Measurements from ENCODE around the gene LTO1. TPM values are rescaled to one million over a fixed set of nuclear protein-coding genes. Genes with fewer than 3 reads are reported as not detected.
A peak's percentile ranks its signal among the peaks of the same experiment; 100 is the strongest.
"Not testable (repeated sequence)": the region's sequence is repeated elsewhere in the genome, so short reads cannot be mapped to it uniquely, and the experiment has no call there.

The LTO1 gene
- total RNA-seq, 1 donor from 2014 or later = 13.4 TPM

GRCh38 chr11:69636512-69637197 lies 38.5 kb downstream of the LTO1 start:
- peak; percentile 85 for DNase-seq (ENCODE audit: low read depth)

GRCh38 chr11:69635804-69636511 lies 39.2 kb downstream of the LTO1 start:
- no peak for DNase-seq (ENCODE audit: low read depth)

- no peak for DNase-seq (ENCODE audit: low read depth)
Observed at GRCh38 chr11:69635195-69635594, 40.0 kb downstream of the LTO1 start.

GRCh38 chr11:69634590-69634989 lies 40.6 kb downstream of the LTO1 start:
- no peak for DNase-seq (ENCODE audit: low read depth)

- DNase-seq (ENCODE audit: low read depth) = no peak
Observed at GRCh38 chr11:69634069-69634468, 41.1 kb downstream of the LTO1 start.

GRCh38 chr11:69632900-69633299 lies 42.3 kb downstream of the LTO1 start:
- DNase-seq (ENCODE audit: low read depth) = no peak

GRCh38 chr11:69630424-69630823 lies 44.7 kb downstream of the LTO1 start:
- DNase-seq (ENCODE audit: low read depth) = no peak

- no peak for DNase-seq (ENCODE audit: low read depth)
Observed at GRCh38 chr11:69630017-69630416, 45.1 kb downstream of the LTO1 start.

- DNase-seq (ENCODE audit: low read depth) = no peak
Observed at GRCh38 chr11:69627551-69627950, 47.6 kb downstream of the LTO1 start.

GRCh38 chr11:69625476-69625875 lies 49.7 kb downstream of the LTO1 start:
- DNase-seq (ENCODE audit: low read depth) = no peak

- no peak for DNase-seq (ENCODE audit: low read depth)
Observed at GRCh38 chr11:69624293-69624692, 50.9 kb downstream of the LTO1 start.

GRCh38 chr11:69622097-69622681 lies 53.0 kb downstream of the LTO1 start:
- DNase-seq (ENCODE audit: low read depth) = not testable (repeated sequence)

- DNase-seq (ENCODE audit: low read depth) = peak; percentile 1
Observed at GRCh38 chr11:69620683-69621290, 54.4 kb downstream of the LTO1 start.

- no peak for DNase-seq (ENCODE audit: low read depth)
Observed at GRCh38 chr11:69618237-69618636, 56.9 kb downstream of the LTO1 start.

- no peak for DNase-seq (ENCODE audit: low read depth)
Observed at GRCh38 chr11:69617682-69618081, 57.5 kb downstream of the LTO1 start.

GRCh38 chr11:69617220-69617619 lies 57.9 kb downstream of the LTO1 start:
- DNase-seq (ENCODE audit: low read depth) = no peak

Other genes with a start within 250 kb of the LTO1 start
- not detected in 2 replicates for gene LINC01488, start 193.7 kb downstream of the LTO1 start, total RNA-seq
- gene CCND1, start 34.2 kb downstream of the LTO1 start, total RNA-seq = 107 and 133 TPM in 2 replicates
- gene FGF19, start 28.7 kb upstream of the LTO1 start, total RNA-seq = not detected in 2 replicates
- not detected in 2 replicates for gene FGF4, start 100.0 kb upstream of the LTO1 start, total RNA-seq
- not detected in 2 replicates for gene FGF3, start 144.1 kb upstream of the LTO1 start, total RNA-seq

Measured in myocyte (in vitro differentiated cells).